ENCODE data around the gene FAM117A.

GRCh38 chr17:49722066-49722465 lies 41.9 kb downstream of the FAM117A start:
- TF ChIP-seq POLR2AphosphoS5 (IDR thresholded peaks at IDR 0.05; ENCODE audit: low read depth, low read length), result no peak
- TF ChIP-seq TAF1 (IDR thresholded peaks at IDR 0.05; ENCODE audit: borderline replicate concordance, low read depth, low read length), result no peak
- TF ChIP-seq POLR2A (IDR thresholded peaks at IDR 0.05; ENCODE audit: low read depth, low read length), result no peak

Data from GM12892 (cell line).